DMS53 (cell line): ENCODE measurements around the gene NR4A1.

Source experiments
- DNase-seq: peaks from one replicate; lab custom pipeline; 2025; lab: John Stamatoyannopoulos, UW

NR4A1 gene

DNA sequence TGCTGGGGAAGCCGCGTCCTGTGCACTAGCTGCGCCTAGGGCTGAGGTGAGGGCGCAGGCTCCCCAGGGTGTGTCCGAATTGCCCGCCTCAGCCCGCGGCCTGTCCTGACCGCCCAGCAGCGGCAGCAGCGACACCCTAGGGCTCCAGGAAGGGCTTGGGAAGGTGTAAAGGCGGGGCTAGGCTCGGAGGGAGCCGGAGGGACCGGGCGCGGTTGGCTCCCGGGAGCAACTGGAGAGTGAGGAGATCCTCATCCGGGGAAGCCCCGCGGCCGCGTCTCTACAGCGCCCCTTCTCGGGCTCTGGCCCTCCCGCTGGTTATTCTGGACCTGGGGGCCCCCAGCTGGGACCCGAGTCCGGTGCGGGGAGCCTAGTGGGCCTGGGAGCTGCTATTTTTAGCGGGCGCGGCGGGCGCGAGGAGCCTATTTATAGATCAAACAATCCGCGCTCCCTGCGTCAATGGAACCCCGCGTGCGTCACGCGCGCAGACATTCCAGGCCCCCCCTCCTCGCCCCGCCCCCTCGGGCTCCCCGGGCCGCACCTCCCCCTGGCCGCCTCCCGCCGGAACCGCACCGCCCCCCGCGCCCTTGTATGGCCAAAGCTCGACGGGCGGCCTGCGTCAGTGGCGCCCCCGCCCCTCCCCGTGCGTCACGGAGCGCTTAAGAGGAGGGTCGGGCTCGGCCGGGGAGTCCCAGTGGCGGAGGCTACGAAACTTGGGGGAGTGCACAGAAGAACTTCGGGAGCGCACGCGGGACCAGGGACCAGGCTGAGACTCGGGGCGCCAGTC, at the start of gene NR4A1:
Gene NR4A1, plus strand, starts transcription at position 685 of the 784 bp plus-strand sequence. CDS start 2,887 bp downstream, outside the sequence.
- peak; percentile 98 for DNase-seq

DNA sequence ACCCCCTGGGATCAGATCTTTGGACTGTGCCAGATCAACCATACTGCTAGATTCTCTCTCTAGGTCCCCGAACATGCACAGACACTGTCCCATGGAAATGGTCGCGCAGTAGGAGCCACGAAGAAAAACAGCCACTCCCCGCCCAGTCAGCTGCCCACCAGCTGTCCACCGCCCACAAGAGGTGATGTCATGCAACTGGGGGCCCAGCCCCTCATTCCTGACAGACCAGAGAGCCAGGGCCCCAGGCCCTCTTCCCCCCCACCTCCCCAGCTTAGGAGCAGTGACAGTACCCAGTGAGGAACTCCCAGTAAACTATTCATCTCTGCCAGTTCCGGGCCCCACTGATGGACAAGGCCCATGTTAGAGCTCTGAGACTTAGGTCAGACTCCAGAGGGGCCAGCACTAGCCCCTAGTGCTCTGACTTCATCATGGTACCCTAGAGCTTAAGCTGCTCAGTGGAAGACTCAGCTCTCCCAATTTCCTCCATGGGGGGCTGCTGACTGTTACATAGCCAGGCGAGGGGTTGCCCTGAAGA, 48.2 kb upstream of the NR4A1 start:
- no peak for DNase-seq

DNA sequence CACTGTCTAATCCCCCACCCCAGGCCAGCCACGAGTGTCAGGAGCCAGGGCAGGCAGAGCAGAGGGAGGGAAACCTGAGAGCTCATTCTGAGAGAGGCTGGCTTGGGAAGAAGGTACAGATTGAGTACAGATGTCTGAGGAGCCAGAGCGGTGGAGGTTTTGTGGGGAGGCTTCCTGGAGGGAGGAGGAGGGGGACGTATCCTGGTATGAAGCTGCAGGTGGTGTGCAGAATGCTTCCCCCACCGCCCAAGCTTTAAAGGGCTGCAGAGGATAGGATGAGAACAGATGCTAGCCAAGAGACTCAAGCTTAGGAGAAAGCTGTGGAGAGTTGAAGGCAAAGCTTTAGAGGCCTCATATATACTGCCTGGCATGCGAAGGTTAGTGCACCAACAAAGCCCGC, 47.7 kb upstream of the NR4A1 start:
- DNase-seq: peak; percentile 54

DNA sequence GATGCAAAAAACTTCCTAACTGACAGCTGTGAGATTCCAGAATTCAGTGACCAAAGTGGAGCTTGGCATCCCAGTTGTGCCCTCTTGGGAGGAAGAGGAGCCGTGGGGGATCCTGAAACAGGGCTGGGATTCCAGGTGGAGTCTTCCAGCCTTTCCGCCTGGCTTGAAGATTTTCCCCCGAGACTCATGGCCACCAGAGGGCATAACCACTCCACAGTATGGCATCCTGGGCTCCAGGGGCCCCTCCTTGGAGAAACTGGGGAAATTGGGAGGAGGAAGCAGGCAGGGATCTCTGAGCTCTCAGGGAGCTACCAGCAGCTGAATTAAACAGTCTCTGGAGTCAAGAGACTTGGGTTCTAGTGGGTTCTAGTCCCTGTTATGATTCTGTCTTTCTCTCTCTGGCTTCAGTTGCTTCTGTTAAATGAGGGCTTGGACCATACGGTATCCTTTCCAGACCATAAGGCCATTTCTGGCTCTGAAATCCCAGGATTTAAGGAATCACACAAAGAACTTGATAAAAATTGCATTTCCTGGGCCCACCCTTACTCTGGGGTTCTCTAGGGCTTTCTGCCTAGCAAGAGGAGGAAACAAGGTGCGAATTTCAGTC, 47.1 kb upstream of the NR4A1 start:
- DNase-seq: peak; percentile 87

DNA sequence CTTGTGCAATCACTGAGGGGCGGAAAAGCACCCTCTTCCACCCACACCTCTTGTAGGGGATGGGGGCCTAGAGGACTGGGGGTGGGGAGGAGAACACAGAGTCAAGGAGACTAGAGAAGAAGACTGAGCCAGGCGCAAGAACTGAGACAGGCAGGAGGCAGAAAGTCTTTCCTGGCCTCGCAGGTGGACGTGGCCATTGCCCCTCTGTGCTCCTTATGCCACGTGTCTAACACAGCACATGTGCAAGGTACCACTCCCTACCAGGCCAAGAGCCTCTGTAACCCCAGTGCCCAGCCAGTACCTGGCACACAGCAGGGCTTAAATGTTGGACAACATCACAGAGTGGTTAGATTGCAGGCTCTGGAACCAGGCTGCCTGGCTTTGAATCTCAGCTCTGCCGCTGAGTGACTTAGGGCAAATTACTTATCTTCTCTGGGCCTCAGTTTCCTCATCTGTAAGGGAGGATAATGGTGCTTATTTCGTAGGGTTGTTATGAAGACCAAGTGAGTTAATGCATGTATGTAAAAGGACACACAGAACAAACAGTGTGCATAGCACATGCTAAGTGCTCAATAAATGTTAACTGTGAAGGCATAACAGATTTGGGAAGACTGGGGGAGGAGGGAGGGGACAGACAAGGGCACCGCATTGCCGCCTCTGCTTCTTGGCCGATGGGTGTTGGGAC, 45.9 kb upstream of the NR4A1 start:
- DNase-seq: no peak

DNA sequence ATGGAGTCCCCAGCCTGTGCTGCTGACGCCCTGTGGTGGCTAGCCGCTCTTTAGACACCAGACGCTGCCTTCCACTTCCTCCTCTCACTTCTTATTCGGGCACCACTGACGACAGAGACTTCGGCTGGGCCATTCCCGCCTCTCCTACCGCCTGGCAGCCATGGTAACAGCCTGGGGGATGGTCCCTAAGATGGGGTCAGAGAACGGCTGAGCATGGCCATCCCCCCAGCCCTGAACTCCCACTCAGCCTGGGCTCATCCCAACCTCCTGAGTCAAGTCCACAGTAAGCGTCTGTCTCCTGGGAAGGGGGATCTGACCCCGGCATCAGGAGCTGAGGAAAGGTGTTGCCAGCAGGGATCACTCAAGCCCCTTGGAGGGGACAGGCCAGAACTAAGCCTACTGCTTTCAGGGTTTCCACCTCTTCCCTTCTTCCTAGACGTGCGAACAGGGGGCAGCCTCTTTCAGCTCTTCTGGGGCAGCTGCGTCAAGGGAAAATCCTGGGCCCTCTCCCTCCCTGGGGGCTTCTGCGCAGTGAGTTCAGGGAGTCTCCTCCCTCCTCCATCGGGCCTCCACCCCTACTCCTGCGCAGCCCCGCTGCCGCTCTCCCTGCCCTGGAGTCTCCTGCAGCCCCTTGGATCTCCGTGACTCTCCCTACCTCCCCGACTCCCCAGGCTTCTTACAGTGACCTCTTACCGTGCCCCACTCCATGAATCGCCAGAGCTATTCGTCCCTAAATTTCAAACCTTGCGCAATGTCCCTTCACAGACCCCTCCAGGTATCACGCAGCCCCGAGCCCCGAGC, 45.1 kb upstream of the NR4A1 start:
- peak; percentile 60 for DNase-seq

DNA sequence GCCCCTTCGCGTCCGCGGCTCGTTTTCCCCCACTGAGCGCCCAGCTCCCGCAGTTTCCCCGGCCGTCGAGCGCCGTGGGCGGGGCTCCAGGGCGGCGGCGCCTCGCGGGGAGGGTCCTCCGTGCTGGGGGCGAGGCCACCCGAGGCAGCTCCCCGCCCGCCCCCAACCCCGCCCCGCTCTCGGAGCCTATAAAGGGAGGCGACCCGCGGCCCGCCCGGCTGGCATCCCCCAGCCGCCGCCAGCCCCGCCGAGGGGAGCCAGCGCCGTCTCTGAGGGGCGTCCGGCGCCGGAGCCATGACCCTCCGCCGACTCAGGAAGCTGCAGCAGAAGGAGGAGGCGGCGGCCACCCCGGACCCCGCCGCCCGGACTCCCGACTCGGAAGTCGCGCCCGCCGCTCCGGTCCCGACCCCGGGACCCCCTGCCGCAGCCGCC, 44.5 kb upstream of the NR4A1 start, which contains the start of gene TAMALIN:
Gene TAMALIN, plus strand, starts transcription at position 221 of the 432 bp plus-strand sequence. Its CDS starts 74 bp downstream, at position 295.
- DNase-seq: peak; percentile 82

DNA sequence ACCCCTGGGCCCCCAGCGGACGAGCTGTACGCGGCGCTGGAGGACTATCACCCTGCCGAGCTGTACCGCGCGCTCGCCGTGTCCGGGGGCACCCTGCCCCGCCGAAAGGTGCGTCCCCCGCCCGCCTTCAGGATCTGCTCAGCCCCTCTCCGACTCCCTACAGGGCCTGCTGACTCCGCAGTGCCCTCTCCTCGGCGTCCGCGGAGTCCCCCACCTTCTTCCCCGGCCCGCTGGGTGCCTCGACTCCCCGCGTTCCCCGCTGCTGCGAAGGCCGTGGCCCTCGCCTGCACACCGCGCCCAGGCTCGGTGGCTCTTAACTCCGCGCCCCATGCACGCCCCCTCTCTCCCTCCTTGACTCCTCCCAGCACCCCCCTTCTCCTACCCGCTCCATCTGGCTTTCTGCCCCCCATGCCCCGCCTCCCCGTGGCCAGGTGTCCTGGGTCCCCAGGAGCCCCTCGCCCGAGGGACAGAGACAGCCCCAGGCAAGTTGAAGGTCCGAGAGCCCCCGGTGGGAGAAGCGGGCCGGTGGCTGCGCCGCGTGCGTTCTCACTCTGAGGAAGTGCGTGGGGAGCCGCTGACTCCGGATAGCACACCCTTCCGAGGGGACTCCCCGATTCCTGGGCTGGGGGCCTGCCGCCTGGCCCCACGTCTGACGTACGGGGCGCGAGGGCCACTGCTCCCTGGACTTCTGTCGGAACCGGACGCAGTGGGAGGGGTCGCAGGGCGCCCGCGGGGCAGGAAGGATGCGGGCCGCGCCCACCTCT, 43.9 kb upstream of the NR4A1 start:
- DNase-seq: peak; percentile 58

DNA sequence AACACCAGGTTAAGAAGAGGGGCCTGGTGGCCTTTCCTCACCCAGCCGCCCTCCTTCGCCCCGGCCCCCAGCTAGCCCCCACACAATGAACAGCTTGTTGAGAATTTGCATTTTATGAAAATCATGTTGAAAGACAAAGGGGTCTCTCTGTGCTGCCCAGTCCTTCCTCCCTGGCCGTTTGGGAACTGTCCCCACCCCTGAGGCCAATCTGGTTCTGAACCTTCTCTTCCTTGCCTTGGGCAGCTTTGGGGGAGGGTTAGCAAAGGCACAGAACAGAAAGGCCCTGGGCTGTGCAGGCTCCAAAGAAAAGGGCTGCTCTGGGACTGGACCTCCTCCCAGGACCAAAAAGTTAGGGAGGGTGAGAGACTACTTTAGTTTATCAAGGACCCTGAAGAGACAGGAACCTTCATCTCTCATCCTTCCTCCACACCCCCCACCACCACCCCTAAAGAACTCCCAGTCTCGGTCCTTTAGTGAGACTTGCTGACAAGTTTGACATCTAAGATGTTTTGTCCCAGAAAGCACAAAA, 43.2 kb upstream of the NR4A1 start:
- no peak for DNase-seq

DNA sequence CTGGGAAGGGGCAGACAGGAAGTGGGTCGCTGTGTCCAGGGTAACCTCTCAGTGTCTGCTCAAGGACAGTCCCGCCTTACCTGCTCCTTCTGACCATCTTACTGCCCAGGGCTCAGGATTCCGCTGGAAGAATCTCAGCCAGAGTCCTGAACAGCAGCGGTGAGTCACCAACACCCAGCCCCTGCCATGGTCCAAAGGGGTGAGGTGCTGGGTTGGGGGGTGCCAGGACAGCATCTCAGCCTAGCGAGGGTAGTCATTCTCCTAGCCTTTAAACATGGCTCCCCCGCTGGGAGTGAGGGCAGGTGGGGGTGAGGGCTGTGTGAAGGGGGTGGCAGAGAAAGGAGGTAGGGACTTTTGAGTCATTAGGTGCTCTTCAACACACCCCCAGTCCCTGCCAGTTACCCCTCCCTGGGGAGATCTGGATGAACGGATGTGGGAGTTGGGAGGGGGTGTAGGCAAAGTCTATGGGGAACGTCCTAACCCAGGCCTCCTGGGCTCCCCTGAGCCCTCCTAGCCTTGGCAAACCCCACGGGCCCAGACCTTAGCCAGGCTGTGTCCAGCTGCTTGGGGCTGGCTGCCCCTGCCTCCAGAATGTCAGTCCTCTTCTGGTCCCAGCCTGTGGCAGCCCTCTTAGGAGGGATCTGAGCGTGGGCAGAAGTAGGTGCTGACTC, 42.0 kb upstream of the NR4A1 start:
- DNase-seq: no peak

DNA sequence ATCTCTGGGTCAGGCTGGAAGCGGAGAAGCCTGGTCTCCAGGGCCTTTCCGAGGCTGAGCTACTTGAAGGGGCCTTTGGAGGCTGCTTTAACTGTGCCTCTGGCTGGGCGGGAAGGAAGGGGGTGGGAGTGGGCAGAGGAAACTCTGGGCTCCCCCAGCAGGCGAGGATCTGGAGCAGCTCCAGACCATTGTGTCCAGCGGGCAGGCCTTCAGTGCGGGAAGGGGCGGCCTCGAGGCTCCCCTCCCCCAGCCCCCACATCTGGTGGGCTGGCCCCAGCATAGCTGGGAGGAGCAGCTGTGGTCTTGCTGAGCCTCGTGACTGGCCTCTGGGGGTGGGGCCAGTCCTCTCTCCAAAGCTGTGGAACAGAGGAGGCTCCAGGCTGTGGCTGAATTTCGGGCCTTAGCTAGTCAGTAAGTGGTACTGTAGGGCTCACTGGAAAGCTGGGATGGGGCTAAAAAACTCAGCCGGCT, 41.1 kb upstream of the NR4A1 start:
- DNase-seq: no peak

DNA sequence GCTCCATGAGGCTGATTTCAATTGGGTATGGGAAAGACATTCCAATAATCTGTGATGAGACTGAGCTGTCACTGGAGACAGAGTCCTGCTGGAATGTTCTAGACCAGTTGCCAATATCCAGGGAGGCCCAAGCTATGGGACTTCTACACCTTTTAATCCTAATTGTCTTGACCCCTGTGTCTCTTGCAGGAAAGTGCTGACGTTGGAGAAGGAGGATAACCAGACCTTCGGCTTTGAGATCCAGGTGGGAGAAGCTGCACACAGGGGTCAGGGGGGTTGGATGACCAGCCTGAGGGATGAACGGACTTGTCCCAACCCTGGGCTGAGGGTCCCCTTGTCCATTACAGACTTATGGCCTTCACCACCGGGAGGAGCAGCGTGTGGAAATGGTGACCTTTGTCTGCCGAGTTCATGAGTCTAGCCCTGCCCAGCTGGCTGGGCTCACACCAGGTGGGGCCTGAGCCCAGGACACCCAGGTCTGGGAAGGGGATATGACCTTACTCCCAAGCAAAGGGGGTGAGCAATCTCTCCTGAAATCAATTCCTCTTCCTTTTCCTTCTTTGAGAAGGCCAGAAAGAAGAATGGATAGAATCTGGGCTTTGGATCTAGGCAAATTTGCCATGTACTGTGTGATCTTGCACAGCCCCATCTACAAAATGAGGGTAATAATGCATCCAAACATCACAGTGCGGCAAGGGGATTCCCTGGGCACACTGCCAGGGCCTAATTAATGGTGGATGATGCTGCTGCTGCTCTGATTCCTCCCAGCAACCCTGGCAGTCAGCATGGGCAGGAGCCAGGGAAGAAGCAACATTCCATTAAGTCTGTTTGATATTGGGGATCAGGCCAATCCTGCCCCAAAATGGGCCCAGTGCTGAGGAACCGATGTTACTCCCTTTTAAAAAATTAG, 40.3 kb upstream of the NR4A1 start:
- DNase-seq: no peak

DNA sequence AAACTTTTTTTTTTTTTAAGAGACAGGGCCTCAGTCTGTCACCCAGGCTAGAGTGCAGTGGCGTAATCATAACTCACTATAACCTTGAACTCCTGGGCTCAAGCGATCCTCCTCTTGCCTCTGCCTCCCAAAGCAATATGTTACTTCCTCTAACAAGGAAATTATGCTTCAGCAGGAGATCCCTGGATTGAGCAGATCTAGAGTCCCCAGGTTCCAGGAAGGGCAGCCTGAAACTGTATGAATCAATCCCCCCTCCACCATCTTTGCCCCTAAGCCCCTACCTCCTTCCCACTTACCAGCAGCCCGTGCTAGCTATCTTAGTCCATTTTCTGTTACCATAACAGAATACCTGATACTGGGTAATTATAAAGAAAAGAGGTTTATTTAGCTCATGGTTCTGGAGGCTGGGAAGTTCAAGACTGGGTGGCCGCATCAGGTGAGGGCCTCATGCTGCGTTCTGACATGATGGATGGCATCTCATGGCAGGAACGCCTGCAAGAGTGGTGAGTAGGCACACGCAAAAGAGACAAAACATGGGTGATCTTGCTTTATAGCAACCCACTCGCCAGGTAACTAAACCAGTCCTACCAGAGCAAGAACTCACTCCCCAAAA, 39.5 kb upstream of the NR4A1 start:
- DNase-seq: no peak

DNA sequence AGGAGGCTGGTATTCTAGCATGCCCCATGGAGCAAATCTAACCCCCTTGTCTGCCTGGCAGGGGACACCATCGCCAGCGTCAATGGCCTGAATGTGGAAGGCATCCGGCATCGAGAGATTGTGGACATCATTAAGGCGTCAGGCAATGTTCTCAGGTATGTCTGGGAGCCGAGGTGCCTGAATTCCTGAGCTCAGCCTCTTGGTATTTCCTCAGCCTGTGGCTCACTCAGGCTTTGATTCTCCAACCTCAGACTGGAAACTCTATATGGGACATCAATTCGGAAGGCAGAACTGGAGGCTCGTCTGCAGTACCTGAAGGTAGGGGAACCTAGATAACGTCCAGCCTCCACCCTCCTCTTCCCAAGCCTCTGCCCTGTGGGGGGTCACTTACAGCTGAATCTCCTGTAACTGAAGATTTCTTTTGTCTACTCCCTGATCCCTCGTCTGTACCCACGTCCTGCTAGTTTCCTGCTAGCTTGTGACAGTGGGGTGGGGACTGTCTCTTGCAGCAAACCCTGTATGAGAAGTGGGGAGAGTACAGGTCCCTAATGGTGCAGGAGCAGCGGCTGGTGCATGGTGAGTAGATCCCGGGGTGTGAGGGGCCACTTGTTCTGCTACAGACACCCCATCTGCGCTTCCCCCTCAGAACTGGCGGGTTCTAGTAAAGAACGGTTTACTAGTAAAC, 37.5 kb upstream of the NR4A1 start:
- no peak for DNase-seq

DNA sequence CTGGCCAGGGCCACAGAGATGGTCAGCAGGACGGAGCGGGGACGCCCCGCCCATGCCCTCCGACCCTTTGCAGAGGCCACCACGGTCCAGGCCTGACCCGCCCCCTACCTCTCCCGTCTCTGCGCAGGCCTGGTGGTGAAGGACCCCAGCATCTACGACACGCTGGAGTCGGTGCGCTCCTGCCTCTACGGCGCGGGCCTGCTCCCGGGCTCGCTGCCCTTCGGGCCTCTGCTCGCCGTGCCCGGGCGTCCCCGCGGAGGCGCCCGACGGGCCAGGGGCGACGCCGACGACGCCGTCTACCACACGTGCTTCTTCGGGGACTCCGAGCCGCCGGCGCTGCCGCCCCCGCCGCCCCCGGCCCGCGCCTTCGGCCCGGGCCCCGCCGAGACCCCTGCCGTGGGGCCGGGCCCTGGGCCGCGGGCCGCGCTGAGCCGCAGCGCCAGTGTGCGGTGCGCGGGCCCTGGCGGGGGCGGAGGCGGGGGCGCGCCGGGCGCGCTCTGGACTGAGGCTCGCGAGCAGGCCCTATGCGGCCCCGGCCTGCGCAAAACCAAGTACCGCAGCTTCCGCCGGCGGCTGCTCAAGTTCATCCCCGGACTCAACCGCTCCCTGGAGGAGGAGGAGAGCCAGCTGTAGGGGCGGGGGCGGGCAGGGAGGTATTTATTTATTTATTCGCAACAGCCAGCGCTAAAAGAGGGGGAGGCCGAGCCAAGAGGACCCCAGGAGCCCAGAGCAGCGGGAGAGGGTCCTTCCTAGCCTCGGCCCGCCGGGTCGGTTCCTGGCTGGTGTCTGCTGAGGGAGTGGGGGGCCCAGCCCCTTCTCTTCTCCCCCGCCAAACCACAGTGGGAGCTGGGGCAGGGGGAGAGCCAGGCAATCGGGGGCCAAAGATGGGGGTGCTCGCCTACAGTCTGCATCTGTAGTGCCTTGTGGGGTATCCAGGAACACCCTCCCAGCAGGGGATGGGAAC, 36.4 kb upstream of the NR4A1 start:
- no peak for DNase-seq

DNA sequence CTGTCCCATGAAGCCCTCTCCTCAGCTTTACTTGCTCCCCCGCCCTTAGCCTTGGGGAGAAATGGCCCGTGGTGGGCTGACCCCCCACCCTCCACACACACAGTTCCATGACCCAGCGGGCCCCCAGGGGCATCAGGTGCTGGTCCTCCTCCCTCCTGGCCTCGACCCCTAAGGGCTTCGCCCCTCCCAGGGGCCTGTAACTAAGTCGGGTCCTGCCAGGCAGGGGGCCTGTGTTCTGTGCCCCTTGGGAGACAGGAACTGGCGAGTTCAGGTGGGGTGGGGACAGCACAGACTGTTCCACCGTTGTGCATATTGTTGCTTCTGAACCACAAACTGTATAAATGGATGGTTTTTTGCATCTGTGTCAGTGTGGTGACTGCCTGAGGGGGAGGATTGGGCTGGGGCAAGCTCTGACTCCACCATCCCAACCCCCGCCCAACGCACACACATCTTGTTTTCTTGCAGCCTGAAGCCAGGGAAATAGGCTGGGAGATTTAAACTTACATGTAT, 35.7 kb upstream of the NR4A1 start:
- no peak for DNase-seq
